Stimulated activated naive CD8-positive, alpha-beta T cell treated with anti-CD3 and anti-CD28 coated beads, Interleukin-15, Interleukin-2, amounts not matched to agents 100 U/mL and 50 U/mL, for 24 hours (primary cell): Measurements from ENCODE around the gene CERS6.
"Not testable (repeated sequence)": the region's sequence is repeated elsewhere in the genome, so short reads cannot be mapped to it uniquely, and the experiment has no call there.

Experiments used
- ATAC-seq: fragments of 150-1000 bp; cut with Tn5 transposase; one replicate; pipeline ENCODE4 v1.10.0; 2021
- DNase-seq: peaks from one replicate; pipeline ENCODE4 v3.0.0; 2021

CERS6 gene

DNA sequence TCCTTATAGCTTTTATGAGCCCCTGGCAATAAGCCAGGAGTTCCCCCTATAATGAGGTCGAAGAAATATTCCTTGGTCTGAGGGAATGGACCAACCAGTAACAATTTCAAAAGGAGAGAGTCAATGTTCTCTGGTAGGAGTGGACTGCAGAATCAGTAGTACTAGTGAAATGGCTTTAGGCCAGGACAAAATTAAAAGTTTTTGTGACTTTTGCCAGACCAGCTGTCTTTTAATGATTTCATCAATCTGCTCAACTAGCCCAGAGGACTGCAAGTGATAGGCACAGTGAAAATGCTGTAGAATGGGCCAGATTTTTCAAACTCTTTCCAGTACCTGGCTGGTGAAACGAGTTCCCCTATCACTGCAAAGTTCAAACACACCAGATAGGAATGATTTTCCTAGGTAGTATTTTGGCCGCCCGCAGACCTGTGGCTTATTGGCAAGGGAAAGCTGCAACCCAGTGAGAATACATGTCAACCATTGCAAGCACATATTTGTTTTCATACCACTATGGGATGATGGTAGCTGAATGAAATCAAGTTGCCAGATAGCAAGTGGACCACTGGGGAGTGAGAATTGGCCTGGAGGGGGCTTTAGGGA lies 45.5 kb downstream of the CERS6 start:
- ATAC-seq (no peak), DNase-seq (no peak)

DNA sequence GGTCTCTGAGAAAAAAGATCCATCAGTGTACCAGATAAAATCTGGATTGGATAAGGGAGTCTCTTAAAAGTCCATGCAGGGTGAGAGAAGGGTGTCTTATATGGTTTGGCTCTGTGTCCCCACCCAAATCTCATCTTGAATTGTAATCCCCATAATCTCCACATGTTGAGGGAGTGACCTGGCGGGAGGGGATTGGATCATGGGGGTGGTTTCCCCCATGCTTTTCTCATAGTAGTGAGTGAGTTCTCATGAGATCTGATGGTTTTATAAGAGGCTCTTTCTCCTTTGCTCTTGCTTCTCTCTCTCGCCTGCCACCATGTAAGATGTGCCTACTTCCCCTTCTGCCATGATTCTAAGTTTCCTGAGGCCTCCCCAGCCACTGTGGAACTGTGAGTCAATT lies 46.8 kb downstream of the CERS6 start:
- ATAC-seq, DNase-seq: not testable (repeated sequence)

DNA sequence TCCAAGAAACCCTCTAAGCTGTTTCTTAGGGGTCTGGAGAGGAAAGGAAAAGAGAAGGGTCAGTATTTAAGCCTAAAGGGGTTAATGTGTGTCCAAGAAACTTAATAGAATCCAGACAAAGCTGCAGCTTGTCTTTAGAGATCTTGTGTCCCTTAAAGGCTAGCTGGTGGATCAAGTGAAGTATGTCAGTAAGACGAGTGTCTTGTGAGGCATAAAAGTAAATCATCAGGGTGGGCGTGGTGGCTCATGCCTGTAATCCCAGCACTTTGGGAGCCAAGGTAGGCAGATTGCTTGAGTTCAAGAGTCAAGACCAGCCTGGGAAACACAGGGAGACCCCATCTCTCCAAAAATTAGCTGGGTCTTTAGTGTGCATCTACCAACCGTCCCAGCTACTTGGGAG lies 47.8 kb downstream of the CERS6 start:
- DNase-seq (no peak), ATAC-seq (no peak)

DNA sequence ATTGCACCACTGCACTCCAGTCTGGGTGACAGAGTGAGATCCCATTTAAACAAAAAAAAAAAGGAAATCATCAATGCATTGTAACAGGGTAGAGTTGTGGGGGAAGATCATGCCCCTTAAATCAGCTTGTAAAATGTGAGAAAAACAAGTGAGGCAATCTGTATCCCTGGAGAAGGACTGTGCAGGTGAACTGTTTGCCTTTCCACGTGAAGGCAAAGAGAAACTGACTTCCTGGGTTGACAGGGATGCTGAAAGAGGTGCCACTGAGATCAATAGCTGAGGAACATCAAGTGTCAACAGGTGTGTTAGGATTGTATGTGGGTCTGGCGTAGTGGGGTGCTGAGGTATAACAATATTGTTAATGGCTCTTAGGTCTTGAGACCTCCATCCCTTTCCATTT lies 48.3 kb downstream of the CERS6 start:
- DNase-seq (no peak), ATAC-seq (no peak)

DNA sequence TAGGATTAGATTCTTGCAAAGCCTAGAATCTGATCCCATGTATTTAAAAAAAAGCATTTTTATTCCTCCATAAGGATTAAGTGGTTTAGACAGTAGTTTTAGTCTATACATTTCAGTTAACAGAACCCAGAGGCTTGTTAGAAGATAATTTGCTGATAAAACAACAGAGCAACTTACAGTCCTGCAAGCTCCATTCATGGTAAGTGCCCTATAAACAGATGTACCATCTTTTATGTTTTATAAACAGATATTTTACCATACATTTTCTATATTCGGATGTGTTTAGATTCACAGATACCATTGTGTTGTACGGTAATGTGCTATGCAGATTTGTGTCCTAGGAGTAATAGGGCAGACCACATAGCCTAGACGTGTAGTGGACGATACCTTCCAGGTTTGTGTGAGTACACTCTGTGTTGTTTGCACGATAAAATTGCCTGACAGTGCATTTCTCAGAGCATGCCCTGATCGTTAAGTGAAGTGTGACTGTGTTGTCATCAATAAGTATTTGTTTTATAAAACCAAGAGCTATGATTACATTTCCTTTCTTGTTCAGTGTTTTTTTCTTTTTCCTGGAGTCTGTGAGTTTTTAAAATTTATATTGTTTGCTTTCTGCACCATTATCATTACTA lies 54.2 kb downstream of the CERS6 start:
- DNase-seq, result no peak
- no peak for ATAC-seq

DNA sequence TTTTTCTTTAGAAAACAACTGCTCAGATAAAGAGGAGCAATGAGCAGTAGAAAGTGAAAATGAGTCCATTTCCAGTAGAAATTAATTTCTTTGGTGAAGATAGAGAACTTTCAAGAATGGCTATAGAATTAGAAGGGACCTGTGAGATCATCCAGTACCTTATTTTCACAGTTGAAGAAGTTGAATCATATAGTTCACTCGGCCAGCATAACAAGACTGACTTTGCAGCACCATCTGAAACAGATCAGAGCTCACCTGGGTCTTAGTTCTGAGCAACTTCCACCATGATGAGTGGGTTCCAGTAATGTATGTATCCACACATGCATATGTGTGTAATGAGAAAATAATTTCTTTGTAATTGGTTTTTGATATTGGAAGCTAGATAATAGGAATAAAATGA lies 58.6 kb downstream of the CERS6 start:
- ATAC-seq, result no peak

DNA sequence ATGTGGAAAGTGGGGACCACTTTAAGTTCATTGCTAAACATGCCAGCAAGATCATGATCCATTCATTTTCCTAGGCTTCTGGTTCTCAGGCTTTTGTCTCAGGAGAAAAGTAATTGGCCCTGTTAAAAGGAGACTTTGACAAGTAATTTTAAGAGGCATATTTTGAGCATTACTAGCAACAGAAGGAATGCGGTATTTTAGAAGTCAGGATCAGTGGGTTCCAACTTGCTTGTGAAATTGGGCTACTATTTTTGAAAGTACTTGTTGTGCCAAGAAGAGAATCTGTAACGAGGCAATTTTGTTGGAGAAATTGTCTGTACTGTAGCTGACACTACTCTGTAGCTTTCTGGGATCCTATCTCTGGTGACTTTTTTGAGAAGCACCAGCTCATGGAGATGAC lies 59.4 kb downstream of the CERS6 start:
- ATAC-seq (no peak), DNase-seq (no peak)

More for the DNA sequence above, 58.6 kb downstream of the CERS6 start:
- DNase-seq, result no peak

DNA sequence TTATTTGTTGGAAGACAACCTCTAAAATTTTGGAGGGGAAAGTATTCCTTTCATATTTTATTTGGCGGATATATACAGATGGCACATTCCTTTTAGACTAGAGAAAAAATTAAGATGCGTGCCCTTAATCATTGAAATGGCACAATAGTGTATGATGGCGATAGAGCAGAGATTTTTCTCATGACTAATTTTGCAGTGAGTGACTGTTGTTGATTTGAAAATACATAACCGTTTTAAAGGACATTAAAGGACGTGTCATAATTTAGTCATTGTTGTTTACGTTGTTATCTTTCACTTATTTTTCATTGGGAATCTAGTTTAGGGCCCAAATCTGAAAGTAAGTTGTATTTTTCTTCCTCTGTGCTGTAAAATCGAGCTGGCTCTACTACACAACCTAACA lies 61.7 kb downstream of the CERS6 start:
- no peak for ATAC-seq
- DNase-seq, result no peak

DNA sequence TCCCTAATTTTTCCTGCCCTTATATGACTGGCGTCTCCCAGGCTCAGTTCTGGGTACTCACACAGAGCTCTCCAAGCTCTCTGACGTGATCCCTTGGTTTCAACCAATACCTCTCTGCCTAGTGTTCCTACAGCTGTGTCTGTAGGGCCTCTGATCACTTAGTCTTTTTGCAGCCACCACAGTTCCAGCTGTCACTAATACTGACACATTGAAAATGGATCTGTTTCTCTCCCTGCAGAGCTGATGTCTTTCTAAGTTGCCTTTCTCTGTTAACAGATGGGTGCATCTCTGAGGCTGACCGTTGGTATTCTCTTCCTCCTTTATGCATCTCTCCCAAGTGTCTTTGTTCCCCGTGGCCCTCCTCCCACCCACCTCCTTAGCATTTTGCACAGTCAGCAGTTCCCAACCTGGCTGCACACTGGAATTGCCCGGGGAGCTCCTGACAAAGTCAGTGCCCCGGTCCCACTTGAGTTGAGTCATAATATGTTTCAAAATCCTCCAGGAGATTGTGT lies 62.5 kb downstream of the CERS6 start:
- ATAC-seq (no peak), DNase-seq (no peak)

DNA sequence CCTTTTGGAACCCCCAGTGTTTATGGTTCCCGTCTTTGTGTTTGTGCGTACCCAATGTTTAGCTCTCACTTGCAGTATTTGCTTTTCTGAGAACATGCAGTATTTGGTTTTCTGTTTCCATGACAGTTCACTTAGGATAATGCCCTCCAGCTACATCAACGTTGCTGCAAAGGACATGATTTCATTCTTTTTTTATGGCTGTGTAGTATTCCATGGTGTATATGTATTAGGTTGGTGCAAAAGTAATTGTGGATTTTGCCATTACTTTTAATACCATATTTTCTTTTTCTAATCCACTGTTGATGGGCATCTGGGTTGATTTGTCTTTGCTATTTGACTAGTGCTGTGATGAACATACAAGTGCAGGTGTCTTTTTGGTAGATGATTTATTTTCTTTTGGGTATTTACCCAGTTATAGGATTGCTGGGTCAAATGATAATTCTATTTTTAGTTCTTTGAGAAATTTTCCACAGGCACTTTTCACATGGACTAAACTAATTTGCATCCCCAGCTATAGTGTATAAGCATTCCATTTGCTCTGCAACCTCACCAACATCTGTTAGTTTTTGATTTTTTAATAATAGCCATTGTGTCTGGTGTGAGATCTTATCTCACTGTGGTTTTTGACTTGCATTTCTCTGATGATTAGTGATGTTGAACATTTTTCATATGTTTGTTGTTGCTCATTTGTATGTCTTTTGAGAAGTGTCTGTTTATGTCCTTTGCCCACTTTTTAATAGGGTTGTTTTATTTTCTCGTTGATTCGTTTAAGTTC lies 63.6 kb downstream of the CERS6 start:
- ATAC-seq (no peak), DNase-seq (no peak)

DNA sequence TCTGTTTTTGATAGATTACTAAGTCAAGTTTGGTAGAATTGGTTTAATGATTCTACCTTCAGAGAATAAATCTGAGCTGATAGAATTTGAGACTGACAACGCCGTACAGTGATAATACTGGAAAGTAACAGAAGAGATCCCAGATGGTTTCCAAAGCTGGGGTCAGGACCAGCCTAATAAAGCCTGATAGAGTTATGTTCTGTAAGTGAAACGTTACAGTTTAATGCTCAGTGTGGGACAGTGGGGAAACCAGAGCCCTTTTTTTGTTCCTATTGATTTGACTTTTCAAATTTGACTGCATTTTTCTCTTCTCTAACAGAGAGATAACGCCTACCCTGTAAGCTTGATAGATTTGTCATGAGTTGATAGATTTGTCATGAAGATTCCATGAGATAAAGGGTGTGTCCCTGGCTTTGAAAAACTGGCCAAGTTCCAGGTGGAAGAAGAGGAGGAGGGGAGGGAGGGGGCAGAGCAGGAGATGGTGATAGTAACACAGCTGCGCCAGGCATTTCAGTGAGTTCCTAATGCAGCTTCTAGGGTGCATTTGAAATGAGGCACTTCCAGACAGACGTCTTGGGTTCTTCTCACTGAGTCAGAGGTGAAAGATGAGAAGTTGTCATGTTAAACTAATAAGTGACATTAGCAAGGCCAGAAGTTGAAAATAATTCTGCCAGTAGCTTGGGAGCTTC lies 65.1 kb downstream of the CERS6 start:
- ATAC-seq, result peak; percentile 28
- no peak for DNase-seq

DNA sequence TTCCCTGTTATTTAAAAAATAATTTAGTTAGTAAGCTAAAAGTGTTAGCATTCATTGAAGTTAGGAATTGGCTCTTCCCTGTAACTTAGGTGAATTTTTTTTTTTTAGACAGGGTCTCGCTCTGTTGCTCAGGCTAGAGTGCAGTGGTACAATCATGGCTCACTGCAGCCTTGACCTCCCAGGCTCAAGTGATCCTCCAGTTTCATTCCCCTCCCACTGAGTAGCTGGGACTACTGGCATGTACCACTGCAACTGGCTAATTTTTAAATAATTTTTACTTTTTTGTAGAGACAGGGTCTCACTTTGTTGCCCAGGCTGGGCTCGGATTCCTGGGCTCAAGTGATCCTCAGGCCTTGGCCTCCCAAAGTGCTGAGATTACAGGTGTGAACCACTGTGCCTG lies 66.4 kb downstream of the CERS6 start:
- DNase-seq, result no peak
- ATAC-seq, result no peak

DNA sequence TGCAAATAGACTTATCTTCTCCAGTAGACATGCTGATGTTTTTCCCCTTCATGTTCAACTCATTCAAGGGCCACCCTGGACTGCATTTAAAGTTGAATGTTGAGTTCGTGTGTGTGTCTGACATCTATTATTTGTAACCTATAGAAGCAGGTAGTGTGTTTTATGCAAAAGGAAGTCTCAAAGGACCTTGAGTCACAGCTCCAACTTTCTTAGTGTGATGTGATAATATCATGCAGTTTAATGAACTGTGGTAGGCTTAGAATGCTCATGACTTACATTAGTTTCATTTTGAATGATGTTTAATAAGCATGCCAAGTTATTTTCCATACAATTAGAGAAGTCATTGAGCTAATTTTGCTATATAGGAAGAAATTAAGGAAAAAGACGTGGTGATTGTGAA lies 67.9 kb downstream of the CERS6 start:
- DNase-seq (no peak), ATAC-seq (no peak)

DNA sequence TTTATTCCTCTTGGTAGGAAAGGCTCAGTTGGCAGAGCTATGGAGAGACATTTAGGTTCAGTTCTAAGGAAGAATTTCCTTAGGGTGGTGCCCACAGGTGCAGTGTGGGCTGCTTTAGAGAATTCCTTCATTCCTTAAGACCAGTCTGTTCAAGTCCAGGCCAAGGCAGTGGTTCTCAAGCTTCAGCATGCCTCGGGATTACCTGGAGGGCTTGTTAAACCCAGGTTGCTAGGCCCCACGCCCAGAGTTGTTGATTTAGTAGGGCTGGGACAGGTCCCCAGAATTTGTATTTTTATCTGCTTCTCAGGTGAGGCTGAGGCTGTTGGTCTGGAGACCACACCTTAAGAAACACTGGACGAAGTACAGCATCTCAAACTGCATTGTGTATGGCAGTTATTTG lies 68.9 kb downstream of the CERS6 start:
- DNase-seq (no peak), ATAC-seq (no peak)

DNA sequence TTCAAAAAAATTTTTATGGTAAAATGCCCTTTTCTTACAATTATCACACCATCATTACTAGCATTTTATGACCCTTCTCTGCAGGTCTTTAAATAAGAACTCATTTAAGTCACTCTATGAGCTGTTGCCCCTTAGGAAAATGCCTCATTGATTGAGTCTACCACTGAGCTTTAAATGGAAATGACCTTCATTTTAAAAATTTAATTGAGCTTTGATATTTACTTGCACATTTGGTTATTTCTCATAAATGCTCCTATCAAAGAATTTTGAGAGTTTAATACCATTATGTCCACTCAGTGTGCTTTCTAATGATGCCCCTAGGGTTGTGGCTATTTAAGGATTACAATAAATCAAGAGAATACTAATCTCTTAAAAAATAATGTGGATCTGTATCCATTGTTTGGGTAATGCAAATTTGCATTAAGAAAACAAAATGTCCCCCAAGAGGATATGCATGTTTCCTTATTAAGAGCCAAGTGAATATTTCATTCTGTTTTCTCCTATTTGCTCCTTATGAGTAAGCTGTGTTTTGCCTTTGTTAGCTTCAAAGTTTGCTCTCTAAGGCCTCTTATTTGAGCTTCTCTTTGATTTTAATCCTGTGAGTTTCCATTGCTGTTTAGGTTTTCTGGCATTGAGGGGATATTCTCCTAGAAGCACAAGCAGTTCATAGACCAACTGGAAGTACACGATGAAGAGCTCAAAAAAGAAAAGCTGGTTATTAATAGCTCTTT lies 69.8 kb downstream of the CERS6 start:
- no peak for ATAC-seq
- DNase-seq, result no peak

DNA sequence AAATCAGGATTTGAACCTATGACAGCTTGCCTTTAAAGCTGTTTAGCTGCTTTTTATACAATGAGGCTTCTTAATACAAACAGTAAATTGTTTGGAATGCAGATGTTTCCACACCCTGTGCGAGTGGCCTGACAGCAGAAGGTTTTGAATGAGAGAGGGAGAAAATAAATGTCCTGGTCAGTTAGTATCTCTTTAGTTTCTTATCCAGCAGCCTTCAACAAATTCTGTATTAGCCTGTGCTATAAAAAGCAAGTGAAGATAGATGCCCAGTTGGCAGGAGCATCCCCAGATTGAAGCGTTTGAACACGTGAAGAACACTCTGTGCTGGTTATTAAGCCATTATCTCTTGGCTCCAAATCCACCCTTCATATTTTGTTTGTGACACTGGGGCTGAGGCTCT lies 70.6 kb downstream of the CERS6 start:
- DNase-seq (no peak), ATAC-seq (no peak)

DNA sequence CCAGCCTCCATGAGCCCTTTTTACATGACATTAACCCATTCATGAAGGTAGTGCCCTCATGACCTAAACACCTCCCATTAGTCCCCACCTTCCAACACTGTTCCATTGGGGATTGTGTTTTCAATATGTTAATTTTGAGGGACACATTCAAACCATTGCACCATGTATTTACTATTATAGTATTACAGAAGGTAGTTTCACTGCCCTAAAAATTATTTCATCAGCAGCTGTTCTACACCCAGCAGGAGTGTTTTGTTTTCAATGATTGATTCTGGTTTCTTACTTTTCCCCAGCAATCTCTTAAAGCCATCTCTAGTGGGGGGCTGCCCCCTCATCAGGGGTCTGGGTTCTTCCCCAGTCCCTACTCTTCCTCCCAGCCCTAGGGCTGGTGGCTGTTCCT lies 71.9 kb downstream of the CERS6 start:
- ATAC-seq, result no peak

DNA sequence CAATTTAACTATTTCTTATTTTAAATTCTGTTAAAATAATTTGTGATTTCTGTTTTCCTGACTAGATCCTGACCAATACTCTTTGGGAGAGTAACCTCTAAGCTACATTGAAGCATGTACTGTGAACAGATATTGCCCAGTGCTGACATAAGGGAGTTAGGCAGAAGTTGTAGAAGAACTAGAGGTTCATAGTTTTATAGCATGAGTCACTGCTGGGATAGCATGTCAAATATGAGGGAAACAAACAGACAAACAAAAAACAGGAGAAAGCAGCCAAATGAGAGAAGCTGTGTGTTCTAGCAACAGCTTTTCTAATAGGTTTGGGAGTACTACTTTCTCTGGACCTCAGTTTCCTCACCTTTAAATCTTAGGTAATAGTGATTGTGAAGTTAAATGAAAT lies 72.4 kb downstream of the CERS6 start:
- DNase-seq, result no peak

More for the DNA sequence above, 71.9 kb downstream of the CERS6 start:
- DNase-seq, result no peak

DNA sequence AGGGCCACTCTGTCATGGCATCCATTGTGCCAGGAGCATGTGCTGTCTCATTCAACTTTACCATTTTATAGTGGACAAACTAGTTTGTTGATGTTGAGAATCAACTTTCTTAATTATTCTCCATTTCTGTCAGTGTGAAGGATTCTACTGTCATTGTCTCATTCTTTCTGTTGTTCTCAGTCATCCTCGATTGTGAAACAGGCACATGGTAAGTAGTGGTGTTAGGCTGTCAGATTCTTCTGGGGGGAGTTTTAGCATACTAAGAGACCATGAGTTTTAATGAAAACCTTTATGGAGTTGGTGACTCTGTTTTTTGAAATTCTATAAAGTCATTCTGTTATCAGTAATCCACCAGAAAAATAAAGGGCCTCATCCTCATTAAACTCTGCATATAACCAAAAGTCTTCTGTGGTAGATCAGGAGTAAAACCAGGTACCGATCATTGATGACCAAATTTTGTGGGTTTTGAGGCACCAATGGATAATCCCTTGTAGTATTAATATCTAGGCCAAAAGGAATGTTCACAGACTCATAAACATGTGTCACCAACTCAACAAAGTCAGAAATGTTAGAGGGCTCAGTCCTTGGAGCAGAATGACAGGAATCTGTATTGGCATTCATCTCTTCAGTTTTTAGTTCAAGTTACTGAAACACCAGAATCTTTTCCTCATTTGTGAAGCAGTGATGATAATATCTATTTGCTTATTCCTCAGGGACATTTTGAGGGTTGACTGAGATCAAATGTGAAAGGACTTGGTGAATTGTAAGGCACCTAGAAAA lies 73.2 kb downstream of the CERS6 start:
- no peak for DNase-seq
- ATAC-seq, result peak; percentile 36

More for the DNA sequence above, 72.4 kb downstream of the CERS6 start:
- ATAC-seq, result no peak

DNA sequence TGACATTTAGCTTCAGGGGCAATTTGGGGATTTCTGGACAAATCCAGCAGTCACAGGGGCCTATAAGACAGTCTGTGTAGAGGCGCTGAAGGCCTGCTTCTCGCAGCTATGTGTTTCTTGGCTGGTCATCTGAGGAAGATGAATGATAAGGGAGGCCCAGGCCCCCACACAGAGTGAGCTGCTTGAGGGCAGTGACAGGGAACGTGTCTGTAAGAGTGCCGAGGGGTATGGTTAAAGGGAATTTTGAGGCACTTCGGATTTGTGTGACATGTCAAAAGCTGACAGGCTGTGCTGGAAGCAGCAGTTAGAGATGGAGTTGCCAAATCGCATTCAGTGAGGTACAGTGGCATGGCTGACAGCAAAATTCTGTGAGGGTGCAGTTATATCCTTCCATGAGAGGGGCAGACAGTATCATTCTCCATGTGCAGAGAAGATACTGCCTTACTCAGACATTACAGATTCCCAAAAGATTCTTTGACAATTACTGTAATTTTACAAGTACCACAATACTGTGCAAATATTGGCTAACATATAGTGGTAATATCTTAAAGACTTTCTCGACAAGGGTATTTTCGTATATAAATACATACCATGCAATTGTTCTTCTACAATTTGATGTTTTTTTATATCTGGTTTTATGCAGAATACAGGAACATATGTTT lies 74.0 kb downstream of the CERS6 start:
- DNase-seq, result no peak
- ATAC-seq, result no peak
